Amygdala (tissue), 56 donors: ENCODE measurements around the gene MRPL41.
"Not testable (repeated sequence)": the region's sequence is repeated elsewhere in the genome, so short reads cannot be mapped to it uniquely, and the experiment has no call there.

Source experiments
- DNase-seq, 56 donors: peaks; one replicate each; lab custom pipeline; 2025; lab: John Stamatoyannopoulos, UW

Gene MRPL41

GRCh38 chr9:137521405-137521985, 30.2 kb upstream of the MRPL41 start:
- DNase-seq: peak in 1 of 56 donors; percentile 17

- DNase-seq: no peak
Observed at GRCh38 chr9:137522746-137523455, 28.8 kb upstream of the MRPL41 start.

- no peak for DNase-seq
Observed at GRCh38 chr9:137524161-137524980, 27.3 kb upstream of the MRPL41 start.

GRCh38 chr9:137524981-137525317, 26.7 kb upstream of the MRPL41 start:
- DNase-seq: no peak

GRCh38 chr9:137530331-137530730, 21.3 kb upstream of the MRPL41 start:
- DNase-seq: no peak

- peak in 5 of 56 donors; percentile 18 to 68 (median 32) for DNase-seq
Observed at GRCh38 chr9:137531099-137531765, 20.4 kb upstream of the MRPL41 start.

- not testable (repeated sequence) for DNase-seq
Observed at GRCh38 chr9:137532891-137533468, 18.7 kb upstream of the MRPL41 start.

- DNase-seq: peak in 2 of 56 donors; percentile 26 to 50
Observed at GRCh38 chr9:137534256-137535119, 17.2 kb upstream of the MRPL41 start.

- DNase-seq: no peak
Observed at GRCh38 chr9:137535120-137535428, 16.6 kb upstream of the MRPL41 start.

- DNase-seq: not testable (repeated sequence)
Observed at GRCh38 chr9:137536594-137537131, 15.0 kb upstream of the MRPL41 start.

GRCh38 chr9:137538058-137538457, 13.6 kb upstream of the MRPL41 start:
- DNase-seq: no peak

- no peak for DNase-seq
Observed at GRCh38 chr9:137540536-137540935, 11.1 kb upstream of the MRPL41 start.

GRCh38 chr9:137542486-137542885, 9.2 kb upstream of the MRPL41 start:
- DNase-seq: no peak

- DNase-seq: no peak
Observed at GRCh38 chr9:137543237-137543963, 8.3 kb upstream of the MRPL41 start.

GRCh38 chr9:137544176-137544760, 7.4 kb upstream of the MRPL41 start:
- no peak for DNase-seq

GRCh38 chr9:137545123-137545522, 6.6 kb upstream of the MRPL41 start:
- no peak for DNase-seq

- peak in 2 of 56 donors; percentile 25 to 34 for DNase-seq
Observed at GRCh38 chr9:137547687-137548543, 3.8 kb upstream of the MRPL41 start.
